Activated T-cell treated with anti-CD3 and anti-CD28 coated beads, Interleukin-2, amount 50 U/mL, for 4 hours (primary cell): ENCODE measurements around the gene RCSD1. TPM values are rescaled to one million over a fixed set of nuclear protein-coding genes. Genes with fewer than 3 reads are reported as not detected.
"Not testable (repeated sequence)": the region's sequence is repeated elsewhere in the genome, so short reads cannot be mapped to it uniquely, and the experiment has no call there.

Experiments
- ATAC-seq, 2 donors: fragments of 200-7000 bp; cut with Tn5 transposase; one replicate each; pipeline ENCODE4 v1.10.0; 2021
- DNase-seq: peaks from one replicate; pipeline ENCODE4 v3.0.0-alpha.2; 2020
- H3K27me3 Mint-ChIP-seq: one replicate; pipeline ENCODE4 v1.8.0; 2021; ENCODE audit warnings: low read depth, mixed read lengths
- H3K36me3 Mint-ChIP-seq: one replicate; pipeline ENCODE4 v1.8.0; 2022; ENCODE audit warnings: mixed read lengths; ENCODE audit not compliant: insufficient read depth
- H3K4me1 Mint-ChIP-seq: one replicate; pipeline ENCODE4 v1.8.0; 2021; ENCODE audit warnings: low read depth, mixed read lengths
- H3K4me3 Mint-ChIP-seq: one replicate; pipeline ENCODE4 v1.8.0; 2021; ENCODE audit warnings: mild to moderate bottlenecking, moderate library complexity, mixed read lengths
- H3K9me3 Mint-ChIP-seq: one replicate; pipeline ENCODE4 v1.8.0; 2021; ENCODE audit warnings: mixed read lengths
- total RNA-seq, 3 donors: library from RNA; stranded (reverse); gene quantifications; one replicate each; pipeline ENCODE4 v1.2.1, GENCODE V29; 2021

Gene RCSD1
- total RNA-seq, 3 donors from 2014 or later: 15.4 to 20.6 (median 17.5) TPM

- H3K36me3 Mint-ChIP-seq: peaks cover 1% of the 10 kb centered on the region
- no peaks in the 10 kb centered on the region for H3K27me3 Mint-ChIP-seq
- no peak for DNase-seq
- peak overlapping the region; percentile 91 for H3K4me3 Mint-ChIP-seq
- peak; percentile 51 to 54 for ATAC-seq
- peaks cover 46% of the 10 kb centered on the region for H3K4me1 Mint-ChIP-seq
- H3K9me3 Mint-ChIP-seq: no peaks in the 10 kb centered on the region
Observed at GRCh38 chr1:167722152-167722869, 92.3 kb downstream of the RCSD1 start.

- ATAC-seq (no peak), DNase-seq (no peak)
- Mint-ChIP-seq H3K9me3 (no peaks in the 10 kb centered on the region), H3K36me3 (peaks cover 1% of the 10 kb centered on the region), H3K4me1 (peaks cover 46% of the 10 kb centered on the region), H3K27me3 (no peaks in the 10 kb centered on the region), H3K4me3 (peak overlapping the region; percentile 91)
Observed at GRCh38 chr1:167722870-167723251, 92.8 kb downstream of the RCSD1 start.

- Mint-ChIP-seq H3K4me1 (peaks cover 46% of the 10 kb centered on the region), H3K4me3 (no peak overlapping the region), H3K27me3 (no peaks in the 10 kb centered on the region), H3K9me3 (no peaks in the 10 kb centered on the region), H3K36me3 (peaks cover 1% of the 10 kb centered on the region)
- ATAC-seq (no peak), DNase-seq (no peak)
Observed at GRCh38 chr1:167723707-167724323, 93.8 kb downstream of the RCSD1 start.

- Mint-ChIP-seq H3K4me1 (peaks cover 26% of the 10 kb centered on the region), H3K9me3 (no peaks in the 10 kb centered on the region), H3K4me3 (no peak overlapping the region), H3K36me3 (peaks cover 1% of the 10 kb centered on the region), H3K27me3 (no peaks in the 10 kb centered on the region)
- ATAC-seq (no peak), DNase-seq (no peak)
Observed at GRCh38 chr1:167726008-167726407, 96.0 kb downstream of the RCSD1 start.

GRCh38 chr1:167728818-167729410 lies 98.9 kb downstream of the RCSD1 start:
- no peak for ATAC-seq
- H3K36me3 Mint-ChIP-seq: peaks cover 1% of the 10 kb centered on the region
- no peak overlapping the region for H3K4me3 Mint-ChIP-seq
- H3K9me3 Mint-ChIP-seq: no peaks in the 10 kb centered on the region
- DNase-seq: no peak
- no peaks in the 10 kb centered on the region for H3K27me3 Mint-ChIP-seq
- peaks cover 8% of the 10 kb centered on the region for H3K4me1 Mint-ChIP-seq

GRCh38 chr1:167734227-167734626 lies 104.2 kb downstream of the RCSD1 start:
- Mint-ChIP-seq H3K27me3 (no peaks in the 10 kb centered on the region), H3K9me3 (no peaks in the 10 kb centered on the region), H3K4me3 (no peak overlapping the region), H3K36me3 (peaks cover 7% of the 10 kb centered on the region), H3K4me1 (no peaks in the 10 kb centered on the region)
- ATAC-seq: no peak
- DNase-seq: no peak

GRCh38 chr1:167734841-167735240 lies 104.8 kb downstream of the RCSD1 start:
- Mint-ChIP-seq H3K4me1 (no peaks in the 10 kb centered on the region), H3K9me3 (no peaks in the 10 kb centered on the region), H3K36me3 (peaks cover 7% of the 10 kb centered on the region), H3K4me3 (no peak overlapping the region), H3K27me3 (no peaks in the 10 kb centered on the region)
- DNase-seq: no peak
- ATAC-seq: no peak

- no peak overlapping the region for H3K4me3 Mint-ChIP-seq
- ATAC-seq: no peak
- no peaks in the 10 kb centered on the region for H3K27me3 Mint-ChIP-seq
- peaks cover 7% of the 10 kb centered on the region for H3K36me3 Mint-ChIP-seq
- no peaks in the 10 kb centered on the region for H3K9me3 Mint-ChIP-seq
- DNase-seq: no peak
- H3K4me1 Mint-ChIP-seq: no peaks in the 10 kb centered on the region
Observed at GRCh38 chr1:167737169-167737568, 107.1 kb downstream of the RCSD1 start.

- no peak for DNase-seq
Observed at GRCh38 chr1:167738158-167738557, 108.1 kb downstream of the RCSD1 start.

GRCh38 chr1:167739752-167740151 lies 109.7 kb downstream of the RCSD1 start:
- no peak for DNase-seq
- ATAC-seq: no peak
- peaks cover 7% of the 10 kb centered on the region for H3K36me3 Mint-ChIP-seq
- no peaks in the 10 kb centered on the region for H3K9me3 Mint-ChIP-seq
- no peaks in the 10 kb centered on the region for H3K27me3 Mint-ChIP-seq
- H3K4me3 Mint-ChIP-seq: no peak overlapping the region
- H3K4me1 Mint-ChIP-seq: no peaks in the 10 kb centered on the region

More at GRCh38 chr1:167738158-167738557, 108.1 kb downstream of the RCSD1 start:
- no peaks in the 10 kb centered on the region for H3K9me3 Mint-ChIP-seq
- peaks cover 7% of the 10 kb centered on the region for H3K36me3 Mint-ChIP-seq
- H3K27me3 Mint-ChIP-seq: no peaks in the 10 kb centered on the region
- no peak for ATAC-seq
- H3K4me1 Mint-ChIP-seq: no peaks in the 10 kb centered on the region
- no peak overlapping the region for H3K4me3 Mint-ChIP-seq

GRCh38 chr1:167741103-167741502 lies 111.1 kb downstream of the RCSD1 start:
- not testable (repeated sequence) for ATAC-seq, H3K36me3 Mint-ChIP-seq, H3K9me3 Mint-ChIP-seq, H3K27me3 Mint-ChIP-seq, H3K4me3 Mint-ChIP-seq, DNase-seq, H3K4me1 Mint-ChIP-seq

GRCh38 chr1:167742392-167743057 lies 112.5 kb downstream of the RCSD1 start:
- not testable (repeated sequence) for H3K27me3 Mint-ChIP-seq

GRCh38 chr1:167744901-167745300 lies 114.9 kb downstream of the RCSD1 start:
- no peak overlapping the region for H3K4me3 Mint-ChIP-seq
- H3K4me1 Mint-ChIP-seq: peaks cover 4% of the 10 kb centered on the region
- ATAC-seq (no peak), DNase-seq (no peak)
- no peaks in the 10 kb centered on the region for H3K36me3 Mint-ChIP-seq
- H3K9me3 Mint-ChIP-seq: no peaks in the 10 kb centered on the region
- no peaks in the 10 kb centered on the region for H3K27me3 Mint-ChIP-seq

More at GRCh38 chr1:167742392-167743057, 112.5 kb downstream of the RCSD1 start:
- H3K4me1 Mint-ChIP-seq, ATAC-seq, H3K36me3 Mint-ChIP-seq, DNase-seq, H3K4me3 Mint-ChIP-seq, H3K9me3 Mint-ChIP-seq: not testable (repeated sequence)

GRCh38 chr1:167746013-167746672 lies 116.1 kb downstream of the RCSD1 start:
- H3K4me1 Mint-ChIP-seq: peaks cover 4% of the 10 kb centered on the region
- H3K27me3 Mint-ChIP-seq: no peaks in the 10 kb centered on the region
- DNase-seq (no peak), ATAC-seq (no peak)
- no peaks in the 10 kb centered on the region for H3K36me3 Mint-ChIP-seq
- H3K9me3 Mint-ChIP-seq: no peaks in the 10 kb centered on the region
- no peak overlapping the region for H3K4me3 Mint-ChIP-seq
